Transverse colon (tissue), 4 donors: ENCODE data around the gene IGIP. TPM values are rescaled to one million over a fixed set of nuclear protein-coding genes. Genes with fewer than 3 reads are reported as not detected.

Source experiments
- DNase-seq: peaks from one replicate; pipeline ENCODE4 v3.0.0-alpha.2; 2019
- H3K27ac ChIP-seq, 4 donors: fragments of 200-600 bp; sonication (generic); 2 replicates each; pipeline ENCODE4 v1.5.1; 2016 to 2018; ENCODE audit warnings: inconsistent platforms in 4 of 4
- H3K27me3 ChIP-seq: fragments of 200-600 bp; sonication (generic); 2 replicates; pipeline ENCODE4 v1.5.1; 2017; ENCODE audit warnings: inconsistent platforms
- H3K36me3 ChIP-seq, 4 donors: fragments of 200-600 bp; sonication (generic); 2 replicates each; pipeline ENCODE4 v1.5.1; 2017 to 2019; ENCODE audit warnings: inconsistent platforms in 4 of 4
- H3K4me1 ChIP-seq, 4 donors: fragments of 200-600 bp; sonication (generic); 2 replicates each; pipeline ENCODE4 v1.5.1; 2017 to 2020; ENCODE audit warnings: inconsistent platforms in 4 of 4
- H3K4me3 ChIP-seq, 4 donors: fragments of 200-600 bp; sonication (generic); 1 replicate in 1 of 4; 2 replicates in 3 of 4; pipeline versions ENCODE4 v1.5.1 to v1.6.1; 2017 to 2019; ENCODE audit warnings: inconsistent platforms in 4 of 4
- H3K9me3 ChIP-seq, 2 donors: fragments of 200-600 bp; sonication (generic); 2 replicates each; pipeline ENCODE4 v1.5.1; 2017 to 2019; ENCODE audit warnings: inconsistent platforms in 2 of 2
- EP300 ChIP-seq: sonication (generic); formaldehyde crosslinking; IDR thresholded peaks from one replicate; pipeline ENCODE4 v1.6.1; 2017; ENCODE audit warnings: antibody characterized with exemption, low read depth
- POLR2A ChIP-seq: fragments of 450-650 bp; IDR thresholded peaks from one replicate; pipeline ENCODE4 v1.6.1; 2016; ENCODE audit warnings: antibody characterized with exemption, mild to moderate bottlenecking, moderate library complexity
- POLR2AphosphoS5 ChIP-seq, 3 donors: sonication (generic); formaldehyde crosslinking; IDR thresholded peaks; one replicate each; pipeline ENCODE4 v1.6.1; 2016; ENCODE audit warnings: antibody characterized with exemption in 3 of 3
- WGBS, 2 donors: methylation state at CpG; one replicate each; pipeline ENCODE4 v1.1.5; 2018; ENCODE audit warnings: low coverage in 1 of 2; 5-methylcytosine and 5-hydroxymethylcytosine counted together
- in situ Hi-C, 4 donors: fragments of 200-750 bp; cut with MboI; loops; one replicate each; pipeline versions ENCODE4 v1.15.0 to v1.15.1; 2017; ENCODE audit warnings: low sequenced_read_pairs in 3 of 4, low pct_ligation_motif_present in 1 of 4, low pct_unique_long_range_greater_than_20kb in 1 of 4
- intact Hi-C: fragments of 100-400 bp; cut with DNase I; formaldehyde crosslinking; loops from one replicate; pipeline ENCODE4 v1.15.1; 2023; ENCODE audit warnings: low total_unique reads
- total RNA-seq, 4 donors: library from RNA; depleted of rRNA; stranded (reverse); fragments of >200 nt; gene quantifications; one replicate each; pipeline ENCODE4 v1.1.0, GENCODE V29; 2016
- TF ChIP-seq, protein P1 (sequence below), 5 experiments: fragments of 200-600 bp in 3 of 5; fragments of 450-650 bp in 2 of 5; sonication (generic) in 3 of 5; IDR thresholded peaks; 1 replicate in 2 of 5; 2 replicates in 3 of 5; pipeline ENCODE4 v1.5.1; 2016 to 2017; ENCODE audit warnings: antibody characterized with exemption in 5 of 5, inconsistent platforms in 3 of 5, mild to moderate bottlenecking in 2 of 5, moderate library complexity in 1 of 5

Gene IGIP
- total RNA-seq, 4 donors from 2014 or later, result 12.8 to 22.4 (median 20.5) TPM

DNA sequence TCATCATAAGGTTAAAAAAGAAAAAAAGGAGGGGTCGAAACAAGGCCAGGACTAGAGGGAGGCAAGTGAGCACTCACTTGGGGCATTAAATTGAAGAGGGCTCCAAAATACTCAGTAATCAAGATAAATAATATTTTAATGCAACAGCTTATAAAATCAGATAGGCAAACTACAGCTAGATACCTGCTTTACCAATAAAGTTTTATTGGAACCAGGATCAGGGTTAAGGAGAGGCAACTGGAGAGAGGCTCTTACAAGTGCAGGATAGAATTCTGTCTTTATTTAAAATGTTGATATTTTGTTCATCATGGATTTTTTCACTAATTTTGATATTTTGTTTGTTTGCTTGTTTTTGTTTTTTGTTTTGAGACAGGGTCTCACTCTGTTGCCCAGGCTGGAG is 42.1 kb upstream of the IGIP start:
- Histone ChIP-seq H3K36me3 (no peaks in the 10 kb centered on the region), H3K27me3 (peaks cover 6% of the 10 kb centered on the region), H3K4me1 (no peaks in the 10 kb centered on the region), H3K9me3 (no peaks in the 10 kb centered on the region), H3K4me3 (no peak overlapping the region), H3K27ac (no peak overlapping the region)
- TF ChIP-seq POLR2A, result no peak
- TF ChIP-seq EP300, result no peak
- no peak for TF ChIP-seq POLR2AphosphoS5 (IDR thresholded peaks at IDR 0.05)
- TF ChIP-seq, protein P1, sequence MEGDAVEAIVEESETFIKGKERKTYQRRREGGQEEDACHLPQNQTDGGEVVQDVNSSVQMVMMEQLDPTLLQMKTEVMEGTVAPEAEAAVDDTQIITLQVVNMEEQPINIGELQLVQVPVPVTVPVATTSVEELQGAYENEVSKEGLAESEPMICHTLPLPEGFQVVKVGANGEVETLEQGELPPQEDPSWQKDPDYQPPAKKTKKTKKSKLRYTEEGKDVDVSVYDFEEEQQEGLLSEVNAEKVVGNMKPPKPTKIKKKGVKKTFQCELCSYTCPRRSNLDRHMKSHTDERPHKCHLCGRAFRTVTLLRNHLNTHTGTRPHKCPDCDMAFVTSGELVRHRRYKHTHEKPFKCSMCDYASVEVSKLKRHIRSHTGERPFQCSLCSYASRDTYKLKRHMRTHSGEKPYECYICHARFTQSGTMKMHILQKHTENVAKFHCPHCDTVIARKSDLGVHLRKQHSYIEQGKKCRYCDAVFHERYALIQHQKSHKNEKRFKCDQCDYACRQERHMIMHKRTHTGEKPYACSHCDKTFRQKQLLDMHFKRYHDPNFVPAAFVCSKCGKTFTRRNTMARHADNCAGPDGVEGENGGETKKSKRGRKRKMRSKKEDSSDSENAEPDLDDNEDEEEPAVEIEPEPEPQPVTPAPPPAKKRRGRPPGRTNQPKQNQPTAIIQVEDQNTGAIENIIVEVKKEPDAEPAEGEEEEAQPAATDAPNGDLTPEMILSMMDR (IDR thresholded peaks at IDR 0.05), result no peak
- in situ Hi-C loops (no loop called here), intact Hi-C loops (no loop called here)
- no peak for DNase-seq
- 78 to 83% methylated on average over 1 of the region's 1 CpG for WGBS, 2 donors

DNA sequence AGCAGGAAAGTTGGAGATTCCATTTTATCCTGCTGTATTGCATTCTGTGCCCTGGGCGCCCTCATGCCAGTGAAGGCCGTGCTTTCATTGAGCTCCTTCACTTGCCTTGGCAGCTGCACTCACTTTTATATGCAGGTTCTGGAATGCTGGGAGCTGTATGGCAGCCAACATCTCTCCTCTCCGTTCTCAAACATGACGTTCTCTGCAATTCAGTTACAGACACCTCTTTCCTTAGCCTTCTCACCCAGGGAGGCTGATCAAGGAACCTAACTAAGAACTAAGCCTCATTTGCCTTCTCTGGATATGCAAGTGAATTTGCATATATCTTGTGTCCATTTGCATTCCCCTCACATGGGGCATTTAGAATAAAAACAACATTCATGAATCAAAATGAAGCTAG is 41.2 kb upstream of the IGIP start:
- Histone ChIP-seq H3K36me3 (no peaks in the 10 kb centered on the region), H3K4me3 (no peak overlapping the region), H3K27me3 (peaks cover 6% of the 10 kb centered on the region), H3K4me1 (no peaks in the 10 kb centered on the region), H3K27ac (no peak overlapping the region), H3K9me3 (no peaks in the 10 kb centered on the region)
- intact Hi-C loops (no loop called here), in situ Hi-C loops (no loop called here)
- no peak for TF ChIP-seq POLR2A
- TF ChIP-seq, protein P1 (IDR thresholded peaks at IDR 0.05), result no peak
- TF ChIP-seq POLR2AphosphoS5 (IDR thresholded peaks at IDR 0.05), result no peak
- TF ChIP-seq EP300, result no peak
- DNase-seq, result no peak
- 0 to 21% methylated on average over 1 to 4 of the region's 4 CpGs for WGBS, 2 donors

DNA sequence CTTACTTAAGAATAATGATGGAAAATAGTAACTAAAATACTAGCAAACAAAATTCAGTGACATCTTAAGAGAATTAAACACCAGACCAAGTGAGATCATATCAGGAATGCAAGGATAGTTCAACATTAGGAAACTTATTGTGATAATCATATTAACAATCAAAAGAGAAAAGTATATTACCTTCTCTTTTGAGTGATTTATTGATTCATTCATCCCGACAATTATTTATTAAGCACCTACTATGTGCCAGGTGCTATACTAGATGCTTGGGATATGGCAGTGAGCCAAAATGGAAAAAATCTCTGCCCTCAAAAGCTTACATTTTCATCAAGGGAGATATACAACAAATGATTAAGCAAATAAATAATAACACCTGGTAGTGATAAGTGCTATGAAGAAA is 35.5 kb upstream of the IGIP start:
- TF ChIP-seq, protein P1 (IDR thresholded peaks at IDR 0.05), result no peak
- TF ChIP-seq POLR2AphosphoS5 (IDR thresholded peaks at IDR 0.05), result no peak
- TF ChIP-seq POLR2A, result no peak
- TF ChIP-seq EP300, result no peak
- peaks cover 5% of the 10 kb centered on the region for H3K27me3 ChIP-seq
- H3K36me3 ChIP-seq, result no peaks in the 10 kb centered on the region
- H3K4me1 ChIP-seq, result no peaks in the 10 kb centered on the region
- WGBS, 2 donors, result 77 to 92% methylated on average over 1 of the region's 1 CpG
- H3K4me3 ChIP-seq, result no peak overlapping the region
- DNase-seq, result no peak
- in situ Hi-C loops, result no loop called here
- no peak overlapping the region for H3K27ac ChIP-seq
- peaks cover 0 to 12% of the 10 kb centered on the region in 2 donors for H3K9me3 ChIP-seq
- intact Hi-C loops, result no loop called here

DNA sequence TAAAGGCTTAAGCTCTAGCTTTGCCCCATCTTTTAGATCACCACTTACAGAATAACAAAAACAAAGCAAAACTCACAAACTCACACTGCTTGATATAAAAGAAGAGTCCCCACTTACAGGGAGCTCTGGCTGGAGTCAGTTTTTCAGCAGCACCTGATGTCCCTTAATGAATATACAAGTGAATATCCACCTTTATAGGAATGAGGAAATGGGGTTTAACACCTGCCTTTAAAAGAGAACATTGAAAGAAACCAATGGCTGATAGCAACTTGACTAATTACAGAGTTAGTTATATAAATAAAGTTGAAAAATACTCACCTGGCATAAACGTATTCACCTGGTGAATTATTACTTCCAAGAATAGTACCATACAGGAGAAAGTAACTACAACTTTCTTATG is 32.6 kb upstream of the IGIP start:
- peaks cover 0 to 12% of the 10 kb centered on the region in 2 donors for H3K9me3 ChIP-seq
- DNase-seq, result no peak
- intact Hi-C loops (no loop called here), in situ Hi-C loops (no loop called here)
- no peak overlapping the region for H3K27ac ChIP-seq
- H3K4me3 ChIP-seq, result no peak overlapping the region
- H3K36me3 ChIP-seq, result no peaks in the 10 kb centered on the region
- peaks cover 5% of the 10 kb centered on the region for H3K27me3 ChIP-seq
- WGBS, 2 donors, result 20 to 26% methylated on average over 1 of the region's 1 CpG
- H3K4me1 ChIP-seq, result no peaks in the 10 kb centered on the region
- TF ChIP-seq, protein P1 (IDR thresholded peaks at IDR 0.05), result no peak
